Stimulated activated CD8-positive, alpha-beta memory T cell treated with anti-CD3 and anti-CD28 coated beads, Interleukin-12 subunit alpha, Interleukin-12 subunit beta, amount 100 ng/mL, for 4 hours (primary cell): ENCODE measurements around the gene OXER1.

Experiments used
- DNase-seq: peaks from one replicate; pipeline ENCODE4 v3.0.0-alpha.2; 2020; ENCODE audit warnings: low read depth

OXER1 gene

DNA sequence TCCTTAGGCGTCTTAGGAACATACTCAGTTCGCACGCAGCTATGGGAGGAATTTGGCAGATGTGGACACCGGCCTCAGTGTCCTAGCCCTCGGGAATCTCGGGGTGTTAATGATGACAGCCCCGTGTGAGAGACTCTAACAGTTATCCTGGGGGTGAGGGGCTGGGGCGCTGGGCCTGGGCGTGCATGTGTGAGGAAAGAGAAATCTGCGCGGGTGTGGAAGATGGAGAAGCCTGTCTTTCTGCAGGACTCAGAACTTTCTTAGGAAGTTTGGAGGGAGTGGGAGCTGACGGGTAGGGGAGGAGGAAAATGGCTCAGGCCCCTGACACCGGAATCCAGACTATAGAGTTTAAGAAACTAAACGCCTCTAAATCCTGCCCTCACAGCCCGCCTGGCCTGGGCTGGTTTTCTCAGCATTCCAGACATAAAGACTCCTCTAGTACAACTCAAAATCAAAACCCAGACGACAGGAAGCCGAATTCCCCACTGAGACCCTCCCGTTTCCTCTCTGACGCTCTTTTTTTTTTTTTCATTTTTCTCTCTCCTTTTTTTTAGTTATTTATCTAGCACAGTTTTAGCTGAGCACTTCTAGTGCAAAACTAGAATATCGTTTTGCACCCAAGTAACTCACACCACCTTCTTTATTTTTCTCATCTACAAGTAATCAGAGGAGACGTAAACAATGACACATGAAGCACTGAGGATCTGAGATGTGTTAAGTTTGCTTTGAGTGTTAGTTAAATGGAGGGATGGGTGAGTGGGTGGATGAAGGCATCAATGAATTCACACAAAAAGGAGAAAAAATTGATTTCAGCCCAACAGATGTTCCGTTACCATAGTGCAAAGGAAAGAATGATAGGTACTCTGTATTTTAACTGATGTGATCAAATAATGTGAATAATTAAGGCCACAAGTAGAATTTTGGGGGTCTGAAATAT, 29.7 kb upstream of the OXER1 start:
- no peak for DNase-seq

DNA sequence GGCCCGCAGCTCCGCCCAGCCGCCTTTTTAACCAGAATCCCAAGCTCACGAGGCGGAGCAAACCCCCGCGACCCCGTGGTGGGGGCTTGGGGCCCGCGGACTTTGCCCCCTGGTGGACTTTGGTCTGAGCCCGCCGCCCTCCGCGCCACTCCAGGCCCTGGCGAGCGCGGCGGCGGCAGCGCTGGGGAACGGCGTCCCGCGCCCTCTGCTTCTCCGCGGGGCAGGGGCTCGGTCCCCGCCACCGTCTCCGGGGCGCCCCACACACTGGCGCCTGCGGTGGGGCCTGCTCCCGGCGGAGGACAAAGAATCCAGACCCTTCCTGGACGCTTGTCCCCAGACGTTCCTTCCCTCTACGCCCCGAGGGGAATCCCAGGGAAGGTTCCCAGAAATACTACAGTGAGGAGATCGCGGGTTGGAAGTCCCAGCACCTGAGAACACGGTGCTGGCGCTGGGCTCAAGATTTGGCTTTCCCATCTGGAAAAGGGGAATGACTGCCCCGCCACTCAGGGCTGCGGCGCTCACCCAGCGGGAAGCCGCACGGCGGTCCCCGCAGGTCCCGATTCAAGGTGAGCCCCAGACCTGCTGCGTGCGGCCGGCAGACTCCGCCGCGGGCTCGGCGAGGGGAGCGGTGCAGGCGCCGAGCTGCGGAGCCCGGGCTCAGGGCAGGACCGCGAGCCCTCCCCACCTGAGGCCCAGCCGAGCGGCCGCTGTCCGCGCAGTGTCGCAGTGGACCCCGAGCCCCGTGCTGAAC, 28.8 kb upstream of the OXER1 start, which contains the start of gene HAAO:
HAAO (minus strand) TSS at position 1 of the 751 bp plus-strand sequence. CDS start 47 bp downstream, outside the sequence.
- no peak for DNase-seq

DNA sequence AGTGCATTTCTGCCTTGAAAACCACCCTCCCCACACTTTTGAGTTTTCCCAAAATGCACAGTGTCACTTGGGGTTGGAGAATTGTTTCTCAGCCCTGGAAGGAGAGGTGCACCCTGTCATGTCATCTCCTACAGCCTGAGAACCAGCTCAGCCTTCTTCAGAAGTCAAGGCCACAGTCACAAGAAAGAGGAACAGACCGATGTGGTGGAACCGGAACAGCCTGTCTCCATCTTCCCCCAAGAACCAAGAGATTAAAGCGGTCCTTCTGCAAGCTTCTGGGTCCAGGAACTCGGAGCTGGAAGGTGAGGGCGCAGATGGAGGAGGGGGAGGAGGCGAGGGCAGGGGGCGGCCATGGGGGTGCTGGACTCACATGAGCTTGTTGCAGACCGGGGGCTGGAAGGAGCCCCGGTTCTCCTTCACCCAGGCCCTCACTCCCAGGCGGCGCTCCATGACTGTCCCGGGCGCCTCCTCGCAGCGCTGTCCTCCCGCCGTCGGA, 28.2 kb upstream of the OXER1 start:
- no peak for DNase-seq

DNA sequence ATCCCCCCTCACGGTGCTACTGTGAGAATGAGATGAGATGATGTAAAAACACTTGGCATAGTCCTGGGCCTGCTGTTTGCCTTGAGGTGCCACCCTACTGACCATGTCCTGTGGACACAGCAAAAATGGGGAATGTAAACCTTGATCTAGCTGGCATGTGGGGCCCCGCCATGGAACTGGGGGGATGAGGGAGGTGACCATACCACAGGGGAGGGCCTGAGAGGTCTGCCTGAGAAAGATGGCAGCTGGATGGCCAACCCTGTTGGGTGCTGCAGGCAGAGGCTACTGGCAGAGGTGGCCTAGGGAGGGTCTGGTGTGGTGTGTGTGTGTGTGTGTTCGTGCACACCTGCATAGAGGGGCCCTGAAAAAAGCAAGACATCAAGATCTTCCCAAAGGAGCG, 27.7 kb upstream of the OXER1 start:
- DNase-seq: no peak

DNA sequence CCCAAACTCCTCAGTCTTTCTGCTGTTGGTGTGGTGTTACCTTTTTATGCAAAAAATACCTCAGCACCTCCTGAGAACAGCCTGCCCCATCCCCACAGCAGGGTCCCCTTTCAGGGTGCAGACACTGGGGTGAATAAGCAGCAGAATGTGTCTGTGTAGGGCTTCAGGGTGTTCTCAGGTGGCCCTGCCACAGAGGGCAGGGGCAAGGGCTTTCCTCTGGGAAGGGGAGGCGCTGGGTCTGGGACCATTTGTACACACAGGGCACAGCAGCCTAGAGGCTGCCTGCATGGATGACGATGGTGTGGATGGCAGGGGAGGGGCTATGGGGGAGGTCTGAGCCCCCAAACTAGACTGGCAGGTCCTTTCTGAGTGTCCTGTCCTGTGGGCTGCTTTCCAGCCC, 25.8 kb upstream of the OXER1 start:
- no peak for DNase-seq

DNA sequence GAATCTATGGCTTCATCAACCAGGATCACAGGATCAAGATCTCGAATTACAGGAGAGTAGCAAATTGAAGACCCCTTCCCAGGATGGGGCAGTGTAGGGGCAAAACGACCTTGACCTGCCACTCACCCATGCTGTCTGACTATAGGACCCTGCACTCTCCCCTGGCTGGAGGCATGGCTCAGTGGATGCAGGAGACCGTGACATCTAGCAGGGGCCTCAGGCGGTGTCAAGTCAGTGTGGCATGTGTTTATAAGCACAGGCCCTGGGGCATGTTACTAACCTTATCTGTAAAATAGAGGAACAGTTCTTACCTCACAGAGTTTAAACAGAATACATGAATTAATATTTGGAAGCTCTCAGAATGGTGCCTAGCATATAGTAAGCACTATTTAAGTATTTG, 24.9 kb upstream of the OXER1 start:
- no peak for DNase-seq

DNA sequence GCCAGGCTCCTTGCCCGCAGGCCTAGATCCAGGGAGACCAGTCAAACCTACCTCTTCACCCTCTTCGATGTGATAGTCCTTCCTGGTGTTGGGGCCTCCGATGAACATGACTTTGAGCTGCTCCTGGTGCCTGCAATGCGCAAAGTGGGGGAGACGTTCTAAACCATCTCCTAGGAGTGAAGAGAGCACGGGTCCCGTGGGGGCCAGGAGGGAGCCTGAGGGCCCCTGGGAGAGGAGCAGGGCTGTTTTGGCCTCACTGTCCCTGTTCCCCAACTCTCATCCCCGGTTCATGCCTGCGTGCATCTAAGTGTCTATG, 24.5 kb upstream of the OXER1 start:
- no peak for DNase-seq

DNA sequence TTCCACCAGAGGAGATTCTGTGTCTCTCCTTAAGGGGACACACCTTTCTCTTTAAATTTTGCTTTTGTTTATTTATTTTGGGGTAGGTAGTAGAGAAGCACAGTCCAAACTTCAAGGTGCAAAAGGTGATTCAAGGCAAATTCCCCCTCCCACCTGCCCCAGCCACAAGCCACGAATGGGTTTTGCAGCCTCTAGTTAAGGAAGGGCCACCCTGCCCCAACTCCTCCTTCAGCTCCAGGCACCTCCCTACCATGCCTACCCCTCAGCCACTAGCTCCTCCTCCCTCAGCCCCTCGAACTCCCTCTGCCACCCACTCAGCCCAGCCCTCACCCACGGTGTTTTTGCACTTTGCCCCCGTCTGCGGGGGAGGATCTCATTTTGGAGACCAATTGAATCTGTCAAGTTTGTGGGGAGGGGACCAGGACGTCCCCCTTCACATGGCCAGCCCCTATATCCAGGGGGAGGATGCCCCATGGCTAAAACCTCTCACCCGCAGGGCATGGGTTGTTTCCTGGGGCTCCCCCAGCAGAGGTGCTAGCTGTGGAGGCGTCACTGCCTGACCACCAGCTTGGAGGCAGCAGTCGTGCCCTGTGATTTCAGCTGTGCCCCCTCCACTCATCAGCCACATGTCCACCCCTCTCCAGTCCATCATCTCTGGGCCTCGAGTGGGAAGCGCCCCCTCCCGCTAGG, 24.0 kb upstream of the OXER1 start:
- DNase-seq: no peak

DNA sequence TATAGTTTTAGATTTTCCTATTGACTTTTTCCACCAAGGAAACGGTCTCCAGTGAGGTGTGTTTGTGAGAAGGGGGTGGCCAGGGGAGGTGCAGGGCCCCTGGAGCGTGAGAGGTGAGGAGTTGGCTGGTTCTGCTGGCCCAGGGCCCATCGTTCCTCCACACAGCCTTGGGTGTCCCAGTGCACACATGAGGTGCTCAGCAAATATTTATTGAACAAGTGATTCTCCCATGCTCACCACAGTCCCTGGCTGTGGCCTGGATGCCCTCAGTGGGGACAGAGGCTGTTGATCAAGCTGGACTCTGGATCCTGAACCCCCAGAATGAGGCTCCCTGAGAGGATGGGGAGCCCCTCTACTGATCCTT, 23.5 kb upstream of the OXER1 start:
- no peak for DNase-seq

DNA sequence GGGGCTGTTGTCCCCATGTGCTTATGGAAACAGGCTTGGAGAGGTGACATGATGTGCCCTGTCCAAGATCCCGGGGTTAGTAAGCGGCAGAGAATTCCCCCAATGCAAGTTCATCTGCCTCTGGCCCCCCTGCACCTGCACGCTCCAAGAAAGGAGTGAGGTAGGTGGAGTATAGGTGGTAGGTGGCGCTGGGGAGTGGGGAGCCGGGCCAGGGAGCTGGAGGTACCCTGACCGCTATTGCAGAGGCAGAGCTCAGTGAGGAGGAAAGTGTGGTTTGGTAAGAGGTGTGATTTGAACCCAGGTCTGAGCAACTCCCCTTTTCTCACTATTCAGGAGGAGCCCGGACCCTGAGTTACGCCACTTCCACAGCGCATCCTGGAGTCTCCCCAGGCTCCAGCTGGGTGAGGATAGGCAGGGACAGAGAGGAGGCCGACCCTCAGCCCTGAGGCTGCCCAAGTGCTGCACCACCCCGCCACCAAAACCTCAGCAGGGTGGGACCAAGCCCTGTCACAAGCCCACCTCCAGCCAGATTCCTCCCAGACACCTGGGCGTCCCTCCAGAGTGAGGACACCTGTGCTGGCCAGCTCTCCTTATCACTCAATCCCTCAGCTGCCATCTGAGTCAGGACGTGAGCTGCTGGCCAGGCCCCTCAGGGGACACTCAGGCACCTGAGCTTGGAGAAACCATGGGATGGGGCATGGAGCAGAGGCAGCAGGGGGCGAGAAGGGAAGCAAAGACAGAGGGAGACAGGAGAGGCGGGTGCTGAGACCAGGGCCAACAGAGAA, 22.8 kb upstream of the OXER1 start:
- no peak for DNase-seq

DNA sequence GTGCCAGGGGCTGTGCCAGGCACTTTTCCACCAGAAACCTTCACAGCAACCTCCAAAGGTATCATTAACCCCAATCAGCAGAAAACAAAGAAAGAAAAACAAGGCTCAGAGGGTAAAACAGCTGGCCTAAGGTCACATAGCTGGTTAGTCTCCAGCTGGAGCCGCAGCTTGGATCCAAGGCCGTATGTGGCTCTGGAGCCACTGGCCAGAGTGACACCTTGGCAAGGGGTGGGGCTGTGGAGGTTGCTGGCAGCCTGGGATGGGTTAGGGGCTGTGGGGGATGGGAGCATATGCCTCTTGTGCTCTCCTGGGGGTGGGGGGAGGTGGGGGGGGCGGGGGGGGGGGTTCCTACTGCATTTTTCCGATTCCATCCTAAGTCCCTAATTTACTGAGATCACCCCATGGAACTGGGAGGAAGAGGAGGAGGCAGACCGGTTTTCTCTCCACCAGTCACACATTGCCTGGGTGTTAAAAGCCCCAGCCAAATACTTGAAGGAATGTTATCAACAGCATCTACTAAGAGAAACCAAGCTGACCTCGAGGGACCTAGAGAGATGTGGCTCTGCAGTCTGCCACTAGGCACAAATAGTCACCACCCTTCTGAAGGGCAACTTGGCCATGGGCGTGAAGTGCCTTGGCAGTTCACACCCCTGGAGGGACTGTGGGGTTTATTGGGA, 20.4 kb upstream of the OXER1 start:
- DNase-seq: no peak

DNA sequence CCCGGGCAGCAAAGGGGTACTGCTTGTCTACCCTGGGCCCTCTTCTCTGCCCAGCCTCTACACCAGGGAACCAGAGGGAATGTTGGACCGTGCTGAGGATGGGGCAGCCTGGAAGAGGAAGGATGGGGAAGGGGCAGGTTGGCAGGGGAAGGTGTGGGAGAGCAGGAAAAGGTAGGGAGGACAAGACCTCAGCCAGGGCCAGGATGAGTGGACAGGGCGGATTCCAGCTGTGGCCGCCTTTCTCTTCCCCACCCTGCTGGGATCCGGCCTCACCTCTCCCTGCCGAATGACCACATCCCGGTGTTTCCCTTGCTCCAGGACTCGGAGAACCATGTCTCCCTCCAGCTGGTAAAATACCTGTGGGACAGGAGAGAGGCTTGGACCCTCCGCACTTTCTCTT, 19.6 kb upstream of the OXER1 start:
- no peak for DNase-seq

DNA sequence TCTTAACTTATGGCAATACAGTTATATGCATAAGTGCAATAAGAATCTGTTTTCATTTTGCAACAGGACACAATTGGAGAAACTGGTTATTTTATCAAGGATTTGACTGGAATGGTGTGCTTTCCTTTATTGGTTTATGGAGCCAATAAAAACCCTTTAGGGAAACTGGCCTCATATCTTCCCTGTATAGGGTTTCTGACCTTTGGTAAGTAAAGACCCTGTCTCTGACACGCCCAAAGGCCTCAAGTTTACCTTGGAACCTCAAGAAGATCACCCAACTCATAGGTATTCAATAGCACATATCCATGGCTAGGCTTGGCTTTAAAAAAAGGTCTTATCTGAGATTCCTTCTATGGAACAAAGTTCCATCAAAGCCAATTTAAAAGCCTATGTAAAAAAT, 17.2 kb upstream of the OXER1 start:
- DNase-seq: no peak

DNA sequence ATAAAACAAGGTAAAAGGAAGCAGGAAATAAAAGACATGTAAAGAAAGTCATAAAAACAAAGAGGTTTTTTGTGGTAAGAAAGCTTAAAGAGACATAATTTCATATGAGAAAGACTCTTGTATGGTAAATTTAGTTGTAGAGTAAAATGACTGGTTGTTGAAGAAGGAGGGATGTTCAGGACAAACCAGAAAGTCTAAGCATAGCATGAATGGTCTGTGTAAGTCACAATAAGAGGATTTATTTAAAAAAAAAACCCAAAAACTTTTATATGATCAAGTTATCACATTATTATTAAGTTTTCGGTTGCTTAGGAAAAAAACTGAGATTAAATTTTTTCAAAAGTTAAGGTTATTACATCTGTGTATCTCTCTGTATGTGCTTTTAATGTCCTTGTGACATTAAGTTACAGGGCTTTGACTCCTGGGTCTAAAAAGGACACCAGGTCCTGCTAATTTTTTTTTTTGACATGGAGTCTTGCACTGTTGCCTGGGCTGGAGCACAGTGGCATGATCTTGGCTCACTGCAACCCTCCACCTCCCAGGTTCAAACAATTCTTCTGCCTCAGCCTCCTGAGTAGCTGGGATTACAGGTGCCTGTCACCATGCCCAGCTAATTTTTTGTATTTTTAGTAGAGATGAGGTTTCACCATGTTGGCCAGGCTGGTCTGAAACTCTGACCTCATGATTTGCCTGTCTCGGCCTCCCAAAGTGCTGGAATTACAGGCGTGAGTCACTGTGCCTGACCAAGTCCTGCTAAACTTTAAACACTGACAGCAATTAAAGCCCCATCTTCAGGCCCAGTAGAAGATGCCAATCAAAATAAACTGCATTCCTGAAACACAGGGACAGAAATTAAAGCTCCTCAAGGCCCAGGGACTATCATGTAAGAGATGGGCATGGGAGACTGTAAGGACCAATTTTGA, 14.2 kb upstream of the OXER1 start:
- no peak for DNase-seq

DNA sequence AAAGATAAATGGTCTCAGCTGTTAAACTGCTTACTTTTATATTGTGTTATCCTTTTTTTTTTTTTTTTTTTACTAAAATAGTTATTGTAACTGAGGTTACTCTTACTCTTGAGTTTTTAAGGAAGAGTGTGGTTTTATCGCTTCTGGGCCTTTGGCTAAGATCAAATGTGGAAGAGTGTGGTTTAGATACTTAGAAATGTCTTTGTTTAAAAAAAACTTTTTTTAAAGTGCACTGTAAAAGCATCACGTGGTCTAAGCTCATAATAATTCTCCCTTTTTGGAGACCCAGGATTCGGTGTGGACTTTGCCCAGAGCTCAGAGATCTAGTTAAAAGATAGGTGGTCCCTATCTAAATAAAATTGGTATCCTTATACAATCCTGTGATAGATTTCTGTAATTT, 11.9 kb upstream of the OXER1 start:
- DNase-seq: no peak

DNA sequence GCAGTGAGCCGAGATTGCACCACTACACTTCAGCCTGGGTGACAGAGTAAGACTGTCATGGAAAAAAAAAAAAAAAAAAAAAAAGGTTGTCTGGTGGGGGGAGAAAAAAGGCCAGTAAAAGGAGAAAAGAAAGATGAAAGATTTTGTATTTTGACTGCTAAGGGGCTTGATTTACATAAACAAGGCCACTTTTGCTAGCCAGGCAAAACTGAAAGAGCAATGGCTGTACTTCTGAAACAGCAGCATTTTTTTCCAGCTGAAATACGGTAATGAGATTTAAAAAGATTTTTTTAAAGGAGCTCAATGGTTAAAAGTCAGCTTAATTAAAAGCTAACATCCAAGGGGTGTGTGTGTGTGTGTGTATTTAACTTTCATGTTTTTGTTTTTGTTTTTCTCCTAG, 11.3 kb upstream of the OXER1 start:
- no peak for DNase-seq

DNA sequence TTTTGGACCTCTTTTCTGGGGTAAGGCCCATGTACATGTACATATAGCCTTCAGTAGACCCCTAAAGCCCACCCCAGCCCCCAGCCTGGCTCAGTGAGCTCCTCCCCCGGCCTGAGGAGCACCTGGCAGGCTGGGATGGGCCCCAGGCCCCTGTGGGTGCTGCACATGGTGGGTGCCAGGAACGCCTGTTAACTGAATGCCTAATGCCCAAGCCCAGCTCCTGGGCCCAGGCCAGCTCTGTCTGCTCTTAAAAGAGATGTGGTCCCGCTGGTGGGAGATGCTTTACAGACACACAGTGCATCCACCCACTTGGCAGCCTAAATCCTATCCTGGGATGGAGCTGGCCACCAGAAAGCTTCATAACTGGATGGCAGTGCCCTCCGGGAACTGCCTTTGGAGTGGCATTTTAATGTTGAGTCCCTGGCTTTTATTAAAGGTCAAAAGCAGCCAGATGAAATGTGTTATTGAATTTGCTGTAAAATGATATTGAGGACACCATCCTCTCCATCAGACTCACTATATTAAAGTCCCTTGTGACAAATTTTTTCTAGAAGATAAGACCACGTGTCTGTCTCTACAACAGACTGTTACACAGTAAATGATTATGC, 7.7 kb upstream of the OXER1 start:
- DNase-seq: no peak

DNA sequence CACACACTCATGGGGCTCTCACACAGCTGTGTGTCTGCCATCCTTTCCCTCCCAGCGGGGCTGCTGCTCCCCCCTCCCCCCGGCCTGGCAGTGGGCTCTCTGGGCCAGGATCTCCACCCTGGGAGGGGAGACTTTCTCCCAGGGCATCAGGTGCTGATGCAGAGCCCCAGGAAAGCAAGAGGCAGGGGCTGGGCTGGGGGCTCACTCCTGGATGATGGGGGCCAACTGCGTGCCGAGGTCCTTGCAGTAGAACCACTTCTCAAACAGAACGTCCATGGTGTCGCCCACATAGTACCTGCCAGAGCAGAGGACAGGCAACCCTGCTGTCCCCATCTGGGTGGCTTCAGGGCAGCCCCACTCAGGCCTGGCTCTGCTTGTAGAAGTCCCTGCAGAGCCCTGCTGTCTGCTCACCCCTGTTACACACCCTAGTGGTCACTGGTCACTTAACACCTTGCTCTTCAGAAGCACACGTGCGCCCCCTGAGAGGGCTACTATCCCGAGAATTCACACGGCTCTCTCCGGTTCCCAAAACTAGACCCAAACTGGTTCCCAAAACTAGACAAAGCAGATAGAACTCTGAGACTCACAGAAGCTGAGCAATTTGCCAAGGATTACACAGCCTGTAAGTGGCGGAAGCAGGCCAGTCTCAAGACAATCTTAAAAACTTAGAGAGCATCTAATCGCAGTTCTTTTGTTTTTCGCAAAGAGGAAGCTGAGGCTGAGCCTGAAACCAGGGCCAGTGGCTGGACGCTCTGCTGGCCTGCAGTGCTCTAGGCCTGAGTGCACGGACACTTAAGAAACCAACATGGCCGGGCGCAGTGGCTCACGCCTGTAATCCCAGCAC, 6.6 kb upstream of the OXER1 start:
- DNase-seq: no peak
